Prostate gland (tissue), 2 donors: ENCODE results near the gene CRIM1. TPM values are rescaled to one million over a fixed set of nuclear protein-coding genes. Genes with fewer than 3 reads are reported as not detected.

Experiments
- DNase-seq: peaks from one replicate; pipeline ENCODE4 v3.0.0-alpha.2; 2019; ENCODE audit warnings: low spot score
- H3K27ac ChIP-seq, 2 donors: fragments of 200-600 bp; sonication (generic); 2 replicates each; pipeline ENCODE4 v1.5.1; 2017 to 2019
- H3K27me3 ChIP-seq: fragments of 200-600 bp; sonication (generic); replicated peaks from 2 replicates; pipeline ENCODE4 v1.5.1; 2019; ENCODE audit not compliant: insufficient read depth
- H3K36me3 ChIP-seq, 2 donors: fragments of 200-600 bp; sonication (generic); 1 replicate in 1 of 2; 2 replicates in 1 of 2; pipeline versions ENCODE4 v1.5.1 to v1.8.1; 2017 to 2019
- H3K4me1 ChIP-seq: fragments of 200-600 bp; sonication (generic); replicated peaks from 2 replicates; pipeline ENCODE4 v1.5.1; 2019
- H3K4me3 ChIP-seq, 2 donors: fragments of 200-600 bp; sonication (generic); 2 replicates each; pipeline ENCODE4 v1.5.1; 2017 to 2019
- H3K9me3 ChIP-seq: fragments of 200-600 bp; sonication (generic); 2 replicates; pipeline ENCODE4 v1.5.1; 2017
- POLR2A ChIP-seq: fragments of 450-650 bp; IDR thresholded peaks from one replicate; pipeline ENCODE4 v1.6.1; 2016; ENCODE audit warnings: antibody characterized with exemption, mild to moderate bottlenecking
- POLR2AphosphoS5 ChIP-seq: sonication (generic); formaldehyde crosslinking; IDR thresholded peaks from one replicate; pipeline ENCODE4 v1.6.1; 2017; ENCODE audit warnings: antibody characterized with exemption
- WGBS: methylation state at CpG from one replicate; pipeline ENCODE4 v1.1.5; 2018; 5-methylcytosine and 5-hydroxymethylcytosine counted together
- intact Hi-C: fragments of 100-400 bp; cut with DNase I; formaldehyde crosslinking; loops from one replicate; pipeline ENCODE4 v1.14.2; 2022
- total RNA-seq, 2 donors: library from RNA; depleted of rRNA; stranded (reverse); fragments of >200 nt; gene quantifications; one replicate each; pipeline ENCODE4 v1.1.0, GENCODE V29; 2016
- TF ChIP-seq, protein P1 (sequence below), 4 experiments: fragments of 200-600 bp in 2 of 4; fragments of 450-650 bp in 2 of 4; sonication (generic) in 2 of 4; IDR thresholded peaks; 1 replicate in 3 of 4; 2 replicates in 1 of 4; pipeline ENCODE4 v1.5.1; 2016 to 2019; ENCODE audit warnings: antibody characterized with exemption in 4 of 4, mild to moderate bottlenecking in 2 of 4, moderate library complexity in 2 of 4

Gene CRIM1
- total RNA-seq, 2 donors from 2014 or later, result 55.2 to 101 TPM

DNA sequence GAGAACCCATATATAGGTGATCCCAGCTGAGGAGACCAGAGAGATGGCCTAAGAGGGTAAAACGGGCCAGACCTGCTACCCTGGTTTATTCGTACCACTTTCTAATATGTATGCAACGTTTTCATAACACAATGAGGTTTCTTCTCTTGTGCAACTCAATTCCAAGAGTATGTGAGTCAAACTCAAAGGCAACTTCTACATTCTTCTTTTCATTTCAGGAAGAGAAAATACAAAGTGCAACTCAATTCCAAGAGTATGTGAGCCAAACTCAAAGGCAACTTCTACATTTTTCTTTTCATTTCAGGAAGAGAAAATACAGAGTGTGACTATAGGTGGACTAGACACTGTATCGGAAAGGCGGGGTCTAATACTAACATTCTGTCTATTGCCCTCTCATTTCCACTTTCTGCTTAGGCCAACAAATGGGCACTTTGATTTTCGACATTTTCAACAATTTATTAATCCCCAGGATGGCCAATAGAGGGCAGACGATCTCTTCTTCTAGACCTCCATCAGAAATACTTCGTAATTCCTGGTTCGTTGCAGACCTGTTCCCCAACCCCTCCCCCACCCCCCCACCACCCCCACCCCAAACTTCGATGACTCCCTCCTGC, 3.7 kb upstream of the CRIM1 start:
- TF ChIP-seq POLR2A, result no peak
- TF ChIP-seq, protein P1, sequence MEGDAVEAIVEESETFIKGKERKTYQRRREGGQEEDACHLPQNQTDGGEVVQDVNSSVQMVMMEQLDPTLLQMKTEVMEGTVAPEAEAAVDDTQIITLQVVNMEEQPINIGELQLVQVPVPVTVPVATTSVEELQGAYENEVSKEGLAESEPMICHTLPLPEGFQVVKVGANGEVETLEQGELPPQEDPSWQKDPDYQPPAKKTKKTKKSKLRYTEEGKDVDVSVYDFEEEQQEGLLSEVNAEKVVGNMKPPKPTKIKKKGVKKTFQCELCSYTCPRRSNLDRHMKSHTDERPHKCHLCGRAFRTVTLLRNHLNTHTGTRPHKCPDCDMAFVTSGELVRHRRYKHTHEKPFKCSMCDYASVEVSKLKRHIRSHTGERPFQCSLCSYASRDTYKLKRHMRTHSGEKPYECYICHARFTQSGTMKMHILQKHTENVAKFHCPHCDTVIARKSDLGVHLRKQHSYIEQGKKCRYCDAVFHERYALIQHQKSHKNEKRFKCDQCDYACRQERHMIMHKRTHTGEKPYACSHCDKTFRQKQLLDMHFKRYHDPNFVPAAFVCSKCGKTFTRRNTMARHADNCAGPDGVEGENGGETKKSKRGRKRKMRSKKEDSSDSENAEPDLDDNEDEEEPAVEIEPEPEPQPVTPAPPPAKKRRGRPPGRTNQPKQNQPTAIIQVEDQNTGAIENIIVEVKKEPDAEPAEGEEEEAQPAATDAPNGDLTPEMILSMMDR (IDR thresholded peaks at IDR 0.05), result peak in 3 of 4 experiments; percentile 58 to 69 (median 63)
- TF ChIP-seq POLR2AphosphoS5, result no peak
- no peaks in the 10 kb centered on the region for H3K4me1 ChIP-seq
- 20% methylated on average over 10 of the region's 10 CpGs for WGBS
- intact Hi-C loops, result loop anchor here (5.0 kb wide), 2 partner anchors 310 to 430 kb away; no protein-coding TSS in a partner anchor
- no peaks in the 10 kb centered on the region for H3K36me3 ChIP-seq
- no peak overlapping the region for H3K4me3 ChIP-seq
- H3K27me3 ChIP-seq, result no peaks in the 10 kb centered on the region
- H3K27ac ChIP-seq, result no peak overlapping the region
- H3K9me3 ChIP-seq, result no peaks in the 10 kb centered on the region
- peak; percentile 39 for DNase-seq

DNA sequence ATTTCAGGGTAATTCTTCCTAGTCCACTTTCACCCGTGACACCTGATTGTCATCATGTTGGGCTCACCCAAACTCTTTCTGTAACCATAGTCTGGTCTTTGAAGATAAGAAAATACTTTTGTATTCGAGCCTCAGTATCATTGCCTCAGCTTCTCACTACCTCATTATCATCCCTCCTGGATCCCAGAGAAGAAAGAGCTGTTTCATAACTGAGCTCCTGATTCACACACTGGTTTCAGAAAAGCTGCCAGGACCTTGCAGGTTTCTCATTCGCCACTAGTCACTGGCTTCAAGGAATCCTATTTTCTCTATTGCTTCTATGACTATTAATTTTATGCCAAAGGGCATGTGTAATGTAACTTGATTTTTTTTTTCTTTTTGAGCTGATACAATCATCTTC, 2.9 kb upstream of the CRIM1 start:
- H3K36me3 ChIP-seq, result no peaks in the 10 kb centered on the region
- H3K27ac ChIP-seq, result no peak overlapping the region
- no peaks in the 10 kb centered on the region for H3K27me3 ChIP-seq
- H3K9me3 ChIP-seq, result no peaks in the 10 kb centered on the region
- intact Hi-C loops, result loop anchor here (5.0 kb wide), 2 partner anchors 310 to 430 kb away; no protein-coding TSS in a partner anchor
- H3K4me1 ChIP-seq, result no peaks in the 10 kb centered on the region
- TF ChIP-seq, protein P1 (IDR thresholded peaks at IDR 0.05), result no peak
- no peak for TF ChIP-seq POLR2A
- TF ChIP-seq POLR2AphosphoS5, result no peak
- no peak for DNase-seq
- WGBS, result 81% methylated on average over 3 of the region's 3 CpGs
- no peak overlapping the region for H3K4me3 ChIP-seq

DNA sequence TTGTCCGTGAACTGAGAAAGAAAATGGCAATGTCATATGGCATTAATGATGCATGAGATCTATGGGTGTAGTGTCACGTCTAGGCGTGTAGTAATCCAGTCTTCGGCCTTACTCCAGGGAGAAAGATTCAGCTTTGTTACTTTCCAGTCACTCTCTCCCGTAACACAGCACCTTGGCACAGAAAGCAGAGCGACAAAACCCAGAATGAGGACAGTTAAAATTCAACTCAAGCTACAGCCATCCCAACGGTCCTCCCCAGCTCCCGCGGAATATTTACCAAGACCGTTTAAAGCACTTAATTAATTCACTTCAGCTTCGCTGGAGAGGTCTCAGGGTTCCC, 797 bp upstream of the CRIM1 start:
- Histone ChIP-seq H3K27ac (peak overlapping the region; percentile 78 to 89), H3K9me3 (no peaks in the 10 kb centered on the region), H3K27me3 (no peaks in the 10 kb centered on the region), H3K4me1 (no peaks in the 10 kb centered on the region), H3K4me3 (peak overlapping the region; percentile 80 to 83), H3K36me3 (no peaks in the 10 kb centered on the region)
- intact Hi-C loops, result loop anchor here (5.0 kb wide), 4 partner anchors 108 to 428 kb away; no protein-coding TSS in a partner anchor
- DNase-seq, result no peak
- TF ChIP-seq, protein P1 (IDR thresholded peaks at IDR 0.05), result no peak
- TF ChIP-seq POLR2AphosphoS5, result no peak
- no peak for TF ChIP-seq POLR2A
- WGBS, result 20% methylated on average over 11 of the region's 11 CpGs

DNA sequence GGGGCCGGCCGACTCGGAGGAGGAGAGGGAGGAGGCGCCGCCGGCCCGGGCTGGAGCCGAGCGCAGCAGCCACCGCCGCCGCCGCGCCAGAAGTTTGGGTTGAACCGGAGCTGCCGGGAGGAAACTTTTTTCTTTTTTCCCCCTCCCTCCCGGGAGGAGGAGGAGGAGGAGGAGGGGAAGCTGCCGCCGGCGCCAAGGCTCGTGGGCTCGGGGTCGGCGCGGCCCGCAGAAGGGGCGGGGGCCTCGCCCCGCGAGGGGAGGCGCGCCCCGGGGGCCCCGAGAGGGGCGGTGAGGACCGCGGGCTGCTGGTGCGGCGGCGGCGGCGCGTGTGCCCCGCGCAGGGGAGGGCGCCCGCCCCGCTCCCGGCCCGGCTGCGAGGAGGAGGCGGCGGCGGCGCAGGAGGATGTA, 316 bp downstream of the CRIM1 start:
- Histone ChIP-seq H3K36me3 (no peaks in the 10 kb centered on the region), H3K27ac (peak overlapping the region; percentile 79 to 89), H3K9me3 (no peaks in the 10 kb centered on the region), H3K27me3 (no peaks in the 10 kb centered on the region), H3K4me1 (no peaks in the 10 kb centered on the region), H3K4me3 (peak overlapping the region; percentile 80 to 83)
- intact Hi-C loops, result loop anchor here (5.0 kb wide), 2 partner anchors 106 to 151 kb away; no protein-coding TSS in a partner anchor
- WGBS, result under 1% methylated on average over 37 of the region's 55 CpGs
- TF ChIP-seq POLR2A, result no peak
- TF ChIP-seq POLR2AphosphoS5, result no peak
- TF ChIP-seq, protein P1 (IDR thresholded peaks at IDR 0.05), result no peak
- no peak for DNase-seq
